ENCODE data around the gene TES.

DNA sequence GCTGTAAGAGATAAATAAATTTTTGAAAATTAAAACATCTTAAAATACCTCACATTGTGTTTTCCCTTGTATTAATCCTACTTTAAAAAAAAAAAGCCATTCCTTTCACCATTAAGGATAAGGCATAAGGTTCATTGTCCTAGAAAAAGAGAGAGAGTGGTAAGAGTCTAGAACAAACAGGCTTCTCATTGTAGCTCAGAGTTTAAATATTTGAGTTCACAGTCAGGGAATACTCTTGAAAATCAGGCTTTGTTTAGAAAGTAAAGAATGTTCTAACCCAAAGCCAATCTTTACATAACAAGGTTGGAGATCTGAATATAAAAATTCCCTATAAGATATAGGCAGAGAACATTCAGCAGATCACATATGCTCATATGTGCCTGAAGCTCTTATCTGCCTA, 40.2 kb upstream of the TES start:
- TF ChIP-seq POLR2A (IDR thresholded peaks at IDR 0.05) = no peak
- TF ChIP-seq, protein P1, sequence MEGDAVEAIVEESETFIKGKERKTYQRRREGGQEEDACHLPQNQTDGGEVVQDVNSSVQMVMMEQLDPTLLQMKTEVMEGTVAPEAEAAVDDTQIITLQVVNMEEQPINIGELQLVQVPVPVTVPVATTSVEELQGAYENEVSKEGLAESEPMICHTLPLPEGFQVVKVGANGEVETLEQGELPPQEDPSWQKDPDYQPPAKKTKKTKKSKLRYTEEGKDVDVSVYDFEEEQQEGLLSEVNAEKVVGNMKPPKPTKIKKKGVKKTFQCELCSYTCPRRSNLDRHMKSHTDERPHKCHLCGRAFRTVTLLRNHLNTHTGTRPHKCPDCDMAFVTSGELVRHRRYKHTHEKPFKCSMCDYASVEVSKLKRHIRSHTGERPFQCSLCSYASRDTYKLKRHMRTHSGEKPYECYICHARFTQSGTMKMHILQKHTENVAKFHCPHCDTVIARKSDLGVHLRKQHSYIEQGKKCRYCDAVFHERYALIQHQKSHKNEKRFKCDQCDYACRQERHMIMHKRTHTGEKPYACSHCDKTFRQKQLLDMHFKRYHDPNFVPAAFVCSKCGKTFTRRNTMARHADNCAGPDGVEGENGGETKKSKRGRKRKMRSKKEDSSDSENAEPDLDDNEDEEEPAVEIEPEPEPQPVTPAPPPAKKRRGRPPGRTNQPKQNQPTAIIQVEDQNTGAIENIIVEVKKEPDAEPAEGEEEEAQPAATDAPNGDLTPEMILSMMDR (IDR thresholded peaks at IDR 0.05) = no peak

Measured in body of pancreas (tissue), 4 donors.